Panc1 (cell line): ENCODE measurements around the gene PLEKHD1.

ENCODE experiments used
- POLR2AphosphoS5 ChIP-seq: IDR thresholded peaks from 2 replicates; pipeline ENCODE4 v1.6.1; 2012; ENCODE audit warnings: mild to moderate bottlenecking, low read depth, low read length, moderate library complexity
- TCF7L2 ChIP-seq: IDR thresholded peaks from 2 replicates; pipeline ENCODE4 v1.6.1; 2011; ENCODE audit warnings: mild to moderate bottlenecking, low read depth, low read length, inconsistent platforms
- TF ChIP-seq, protein P1 (sequence below): fragments of 450-650 bp; IDR thresholded peaks from 2 replicates; pipeline ENCODE4 v1.5.1; 2017; ENCODE audit warnings: mild to moderate bottlenecking

DNA sequence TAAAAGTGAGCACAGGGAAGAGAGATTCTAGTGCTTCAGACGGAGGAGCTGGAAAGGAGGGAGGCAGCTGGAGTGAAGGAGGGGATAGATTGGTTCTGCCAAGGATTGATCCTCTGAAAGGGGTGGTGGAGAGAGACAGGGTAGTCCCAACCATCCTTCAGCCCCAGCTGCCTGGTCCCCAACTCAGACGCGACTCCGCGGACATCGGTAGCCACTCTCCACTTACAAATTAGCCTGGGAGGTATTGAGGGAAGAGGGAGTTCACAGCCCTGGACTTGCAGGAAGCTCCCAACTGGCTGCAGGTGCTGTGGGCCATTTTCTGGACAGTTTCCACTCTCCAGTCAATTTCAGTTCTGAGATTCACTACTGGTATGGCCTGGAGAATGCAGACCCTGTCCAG is 1.2 kb downstream of the PLEKHD1 start:
- TF ChIP-seq POLR2AphosphoS5 (no peak), TCF7L2 (no peak)
- TF ChIP-seq, protein P1, sequence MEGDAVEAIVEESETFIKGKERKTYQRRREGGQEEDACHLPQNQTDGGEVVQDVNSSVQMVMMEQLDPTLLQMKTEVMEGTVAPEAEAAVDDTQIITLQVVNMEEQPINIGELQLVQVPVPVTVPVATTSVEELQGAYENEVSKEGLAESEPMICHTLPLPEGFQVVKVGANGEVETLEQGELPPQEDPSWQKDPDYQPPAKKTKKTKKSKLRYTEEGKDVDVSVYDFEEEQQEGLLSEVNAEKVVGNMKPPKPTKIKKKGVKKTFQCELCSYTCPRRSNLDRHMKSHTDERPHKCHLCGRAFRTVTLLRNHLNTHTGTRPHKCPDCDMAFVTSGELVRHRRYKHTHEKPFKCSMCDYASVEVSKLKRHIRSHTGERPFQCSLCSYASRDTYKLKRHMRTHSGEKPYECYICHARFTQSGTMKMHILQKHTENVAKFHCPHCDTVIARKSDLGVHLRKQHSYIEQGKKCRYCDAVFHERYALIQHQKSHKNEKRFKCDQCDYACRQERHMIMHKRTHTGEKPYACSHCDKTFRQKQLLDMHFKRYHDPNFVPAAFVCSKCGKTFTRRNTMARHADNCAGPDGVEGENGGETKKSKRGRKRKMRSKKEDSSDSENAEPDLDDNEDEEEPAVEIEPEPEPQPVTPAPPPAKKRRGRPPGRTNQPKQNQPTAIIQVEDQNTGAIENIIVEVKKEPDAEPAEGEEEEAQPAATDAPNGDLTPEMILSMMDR = no peak
